OCI-LY7 (cell line): Measurements from ENCODE around the gene RPLP1. TPM values are rescaled to one million over a fixed set of nuclear protein-coding genes. Genes with fewer than 3 reads are reported as not detected.

Source experiments
- BruUV-seq: library from RNA; stranded (reverse); fragments of 400-500 nt; replicated peaks from 2 replicates; lab custom pipeline; 2021; lab: Mats Ljungman, UMichigan
- CTCF ChIA-PET: fragments of 300-600 bp; sonication (Branson Sonifier 250); formaldehyde crosslinking; loops from one replicate; lab custom pipeline; 2022; ENCODE audit warnings: antibody characterized with exemption; ENCODE audit not compliant: unreplicated experiment; lab: Charles Lee
- POLR2A ChIA-PET: fragments of 300-600 bp; sonication (Branson Sonifier 250); formaldehyde crosslinking; loops from one replicate; lab custom pipeline; 2022; ENCODE audit warnings: antibody characterized with exemption; lab: Charles Lee
- DNase-seq: peaks from one replicate; pipeline ENCODE4 v3.0.0-alpha.2; 2015; ENCODE audit warnings: low spot score
- H2AFZ ChIP-seq: fragments of 200-600 bp; sonication (generic), shearing (Covaris generic); 2 replicates; pipeline ENCODE4 v1.6.1; 2014; ENCODE audit warnings: mild to moderate bottlenecking, antibody characterized with exemption, low read length, moderate library complexity
- H3K27ac ChIP-seq: fragments of 200-600 bp; sonication (generic); 2 replicates; pipeline ENCODE4 v1.5.1; 2014; ENCODE audit warnings: mixed run types, low read depth, mild to moderate bottlenecking, moderate library complexity, low read length, inconsistent platforms; ENCODE audit not compliant: poor library complexity, severe bottlenecking
- H3K36me3 ChIP-seq: fragments of 200-600 bp; sonication (generic); 2 replicates; pipeline ENCODE4 v1.6.1; 2014; ENCODE audit warnings: mild to moderate bottlenecking, antibody characterized with exemption, low read length, moderate library complexity, mixed read lengths; ENCODE audit not compliant: insufficient read depth
- H3K4me1 ChIP-seq: fragments of 200-600 bp; sonication (generic); 2 replicates; pipeline ENCODE4 v1.5.1; 2014; ENCODE audit warnings: mild to moderate bottlenecking, low read length; ENCODE audit not compliant: insufficient read depth, poor library complexity, severe bottlenecking
- H3K4me2 ChIP-seq: fragments of 200-600 bp; sonication (generic); 2 replicates; pipeline ENCODE4 v1.6.1; 2014; ENCODE audit warnings: mild to moderate bottlenecking, low read length
- H3K4me3 ChIP-seq: fragments of 200-600 bp; sonication (generic); 2 replicates; pipeline ENCODE4 v1.5.1; 2014; ENCODE audit warnings: mild to moderate bottlenecking, low read depth, low read length; ENCODE audit not compliant: poor library complexity, severe bottlenecking
- H3K79me2 ChIP-seq: fragments of 200-600 bp; sonication (generic); 2 replicates; pipeline ENCODE4 v1.6.1; 2016; ENCODE audit warnings: low read depth, mild to moderate bottlenecking, low read length, moderate library complexity, mixed read lengths; ENCODE audit not compliant: insufficient read depth
- H3K9me2 ChIP-seq: fragments of 200-600 bp; sonication (generic); 2 replicates; pipeline ENCODE4 v1.6.1; 2016; ENCODE audit warnings: mild to moderate bottlenecking, low read length, mixed read lengths; ENCODE audit not compliant: insufficient read depth
- H3K9me3 ChIP-seq: fragments of 200-600 bp; sonication (generic); 2 replicates; pipeline ENCODE4 v1.6.1; 2014; ENCODE audit warnings: mild to moderate bottlenecking, mixed run types, low read length, mixed read lengths
- H4K20me1 ChIP-seq: fragments of 200-600 bp; sonication (generic); 2 replicates; pipeline ENCODE4 v1.6.1; 2014; ENCODE audit warnings: mild to moderate bottlenecking, antibody characterized with exemption, low read length, moderate library complexity, mixed read lengths; ENCODE audit not compliant: insufficient read depth
- EZH2phosphoT487 ChIP-seq: fragments of 200-600 bp; sonication (generic); IDR thresholded peaks from 2 replicates; pipeline ENCODE4 v1.6.1; 2018; ENCODE audit warnings: low read depth, borderline replicate concordance, mild to moderate bottlenecking, mixed run types, antibody characterized with exemption, low read length, moderate library complexity, mixed read lengths
- intact Hi-C: fragments of 100-400 bp; cut with micrococcal nuclease; formaldehyde crosslinking; loops from one replicate; pipeline ENCODE4 v1.10.0; 2022; ENCODE audit not compliant: unreplicated experiment
- total RNA-seq, 2 experiments: library from RNA; depleted of rRNA in 1 of 2; stranded (reverse); fragments of >200 nt in 1 of 2; shearing (Covaris generic) in 1 of 2; gene quantifications; 2 replicates each; pipeline ENCODE4 v1.2.3, GENCODE V29; 2014 to 2022
- TF ChIP-seq, protein P1 (sequence below): fragments of 200-600 bp; sonication (generic); conservative IDR thresholded peaks from 2 replicates; pipeline ENCODE4 v1.5.1; 2014; ENCODE audit warnings: mild to moderate bottlenecking, antibody characterized with exemption, low read length, moderate library complexity, mixed read lengths

The RPLP1 gene
- total RNA-seq, 2 experiments from 2014 or later, result 889 to 2,251 TPM

DNA sequence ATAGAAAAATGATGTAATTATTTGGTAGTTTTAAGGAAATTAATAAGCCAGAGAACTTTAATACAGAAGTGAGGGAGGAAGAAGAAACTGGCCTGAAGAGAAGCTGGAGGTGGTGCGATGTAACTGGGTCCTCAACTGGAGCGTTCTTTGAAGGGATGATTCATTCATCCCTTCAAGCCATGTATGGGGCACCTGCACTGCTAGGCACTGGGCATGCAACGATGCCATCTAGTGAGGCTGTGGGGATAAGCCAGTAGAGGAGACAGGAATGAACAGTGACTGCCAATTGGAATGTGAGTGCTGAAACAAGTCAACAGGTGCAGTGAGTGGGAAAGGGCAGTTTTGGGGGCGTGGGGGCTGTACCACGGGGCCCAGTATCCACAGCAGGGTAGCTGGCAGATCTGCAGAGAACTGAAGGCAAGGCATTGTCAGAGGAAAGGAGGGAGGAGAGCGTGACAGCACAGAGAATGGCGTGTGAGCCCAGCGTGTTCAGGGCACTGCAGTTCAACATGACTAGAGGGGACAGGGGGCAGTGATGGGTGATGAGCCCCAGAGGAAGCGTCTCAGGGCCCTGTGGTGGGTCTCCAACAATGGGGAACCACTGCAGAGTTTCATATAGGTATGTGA, 42.3 kb upstream of the RPLP1 start:
- BruUV-seq, result no TSS peak
- TF ChIP-seq, protein P1, sequence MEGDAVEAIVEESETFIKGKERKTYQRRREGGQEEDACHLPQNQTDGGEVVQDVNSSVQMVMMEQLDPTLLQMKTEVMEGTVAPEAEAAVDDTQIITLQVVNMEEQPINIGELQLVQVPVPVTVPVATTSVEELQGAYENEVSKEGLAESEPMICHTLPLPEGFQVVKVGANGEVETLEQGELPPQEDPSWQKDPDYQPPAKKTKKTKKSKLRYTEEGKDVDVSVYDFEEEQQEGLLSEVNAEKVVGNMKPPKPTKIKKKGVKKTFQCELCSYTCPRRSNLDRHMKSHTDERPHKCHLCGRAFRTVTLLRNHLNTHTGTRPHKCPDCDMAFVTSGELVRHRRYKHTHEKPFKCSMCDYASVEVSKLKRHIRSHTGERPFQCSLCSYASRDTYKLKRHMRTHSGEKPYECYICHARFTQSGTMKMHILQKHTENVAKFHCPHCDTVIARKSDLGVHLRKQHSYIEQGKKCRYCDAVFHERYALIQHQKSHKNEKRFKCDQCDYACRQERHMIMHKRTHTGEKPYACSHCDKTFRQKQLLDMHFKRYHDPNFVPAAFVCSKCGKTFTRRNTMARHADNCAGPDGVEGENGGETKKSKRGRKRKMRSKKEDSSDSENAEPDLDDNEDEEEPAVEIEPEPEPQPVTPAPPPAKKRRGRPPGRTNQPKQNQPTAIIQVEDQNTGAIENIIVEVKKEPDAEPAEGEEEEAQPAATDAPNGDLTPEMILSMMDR, result peak; percentile 63
- TF ChIP-seq EZH2phosphoT487, result no peak
- Histone ChIP-seq H3K4me2 (no peak overlapping the region), H3K9me3 (no peaks in the 10 kb centered on the region), H4K20me1 (peaks cover 2% of the 10 kb centered on the region; the same call in 1 of the 2 replicates), H2AFZ (no peak overlapping the region), H3K27ac (no peak overlapping the region), H3K4me3 (no peak overlapping the region), H3K79me2 (peaks cover 8% of the 10 kb centered on the region), H3K4me1 (peaks cover under 1% of the 10 kb centered on the region), H3K9me2 (no peaks in the 10 kb centered on the region), H3K36me3 (no peaks in the 10 kb centered on the region)
- CTCF ChIA-PET, result no interaction called here
- peak; percentile 23 for DNase-seq
- intact Hi-C loops, result loop anchor here (5.0 kb wide), 1 partner anchor 248 kb away; the partner anchor contains the start of gene GLCE
- POLR2A ChIA-PET, result interaction anchor here (0.6 to 8.6 kb wide), 2 partner anchors 42 to 1179 kb away, joined by 5 to 39 read pairs; partner anchors contain the start of gene RPLP1

DNA sequence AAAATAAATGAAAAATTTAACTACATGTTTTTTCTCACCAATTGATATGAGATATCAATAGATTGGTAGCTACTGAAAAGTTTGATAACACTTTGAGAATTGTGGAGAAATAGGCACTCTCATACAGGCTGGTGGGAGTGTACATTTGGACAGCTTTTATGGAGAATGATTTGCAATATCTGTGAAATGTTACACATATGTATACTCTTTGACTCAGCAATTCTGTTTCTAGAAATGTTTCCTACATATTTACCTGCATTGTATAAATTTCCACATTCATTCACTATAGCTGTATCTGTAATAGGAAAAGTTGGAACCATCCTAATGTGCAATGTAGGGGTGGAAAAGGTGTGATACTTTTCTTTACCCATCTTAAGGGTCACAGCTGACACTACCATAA, 40.3 kb upstream of the RPLP1 start:
- Histone ChIP-seq H3K4me3 (no peak overlapping the region), H3K4me2 (no peak overlapping the region), H3K79me2 (peaks cover 27% of the 10 kb centered on the region), H2AFZ (no peak overlapping the region), H3K9me2 (no peaks in the 10 kb centered on the region), H4K20me1 (peaks cover 15% of the 10 kb centered on the region; the same call in 1 of the 2 replicates), H3K36me3 (peaks cover 10% of the 10 kb centered on the region), H3K9me3 (no peaks in the 10 kb centered on the region), H3K27ac (no peak overlapping the region), H3K4me1 (peaks cover 12% of the 10 kb centered on the region)
- ChIA-PET CTCF (no interaction called here), POLR2A (interaction anchor here (8.6 kb wide), 1 partner anchor 40 kb away, joined by 39 read pairs; the partner anchor contains the start of gene RPLP1)
- no peak for TF ChIP-seq EZH2phosphoT487
- TF ChIP-seq, protein P1, result no peak
- no peak for DNase-seq
- intact Hi-C loops, result loop anchor here (5.0 kb wide), 1 partner anchor 250 kb away; the partner anchor contains the start of gene GLCE
- no TSS peak for BruUV-seq

DNA sequence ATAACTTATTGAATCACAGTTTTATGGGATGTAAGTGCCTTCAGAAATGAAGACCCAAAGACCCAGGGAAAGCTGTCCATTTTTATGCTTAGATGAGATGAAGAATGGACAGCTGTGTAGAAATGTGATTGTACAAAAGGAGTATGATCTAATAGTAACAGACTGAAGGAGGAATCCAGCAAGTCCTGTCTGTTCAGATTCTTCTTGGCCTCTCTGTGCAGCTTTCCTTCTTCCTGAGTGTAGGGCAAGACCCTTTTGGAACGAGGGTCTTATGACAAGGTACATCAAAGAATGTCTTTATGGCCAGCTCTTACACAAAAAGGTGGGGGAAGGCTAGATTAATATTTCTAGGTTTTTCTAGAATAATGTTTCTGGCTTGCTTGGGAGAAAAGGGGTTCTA, 39.9 kb upstream of the RPLP1 start:
- Histone ChIP-seq H3K9me3 (no peaks in the 10 kb centered on the region), H3K79me2 (peaks cover 32% of the 10 kb centered on the region), H3K9me2 (no peaks in the 10 kb centered on the region), H3K4me3 (no peak overlapping the region), H3K4me1 (peaks cover 12% of the 10 kb centered on the region), H2AFZ (no peak overlapping the region), H3K27ac (no peak overlapping the region), H3K4me2 (no peak overlapping the region), H3K36me3 (peaks cover 14% of the 10 kb centered on the region), H4K20me1 (peaks cover 19% of the 10 kb centered on the region; the same call in 1 of the 2 replicates)
- intact Hi-C loops, result loop anchor here (5.0 kb wide), 1 partner anchor 250 kb away; the partner anchor contains the start of gene GLCE
- no peak for TF ChIP-seq EZH2phosphoT487
- TF ChIP-seq, protein P1, result no peak
- DNase-seq, result no peak
- CTCF ChIA-PET, result no interaction called here
- no TSS peak for BruUV-seq
- POLR2A ChIA-PET, result interaction anchor here (8.6 kb wide), 1 partner anchor 39 kb away, joined by 39 read pairs; the partner anchor contains the start of gene RPLP1
